Lower leg skin (tissue), 3 donors: ENCODE results near the gene NFKBIE.

ENCODE experiments used
- CTCF ChIP-seq, 3 donors: fragments of 450-650 bp; IDR thresholded peaks; one replicate each; pipeline ENCODE4 v1.5.1; 2016; ENCODE audit warnings: antibody characterized with exemption in 3 of 3, mild to moderate bottlenecking in 3 of 3, moderate library complexity in 2 of 3
- POLR2A ChIP-seq, 2 donors: fragments of 450-650 bp; IDR thresholded peaks; one replicate each; pipeline ENCODE4 v1.6.1; 2016 to 2017; ENCODE audit warnings: antibody characterized with exemption in 2 of 2, mild to moderate bottlenecking in 1 of 2, moderate library complexity in 1 of 2

GRCh38 chr6:44230034-44230675, 35.2 kb downstream of the NFKBIE start:
- no peak for TF ChIP-seq CTCF (IDR thresholded peaks at IDR 0.05)
- no peak for TF ChIP-seq POLR2A (IDR thresholded peaks at IDR 0.05)
